Measurements from ENCODE around the gene COG2. TPM values are rescaled to one million over a fixed set of nuclear protein-coding genes. Genes with fewer than 3 reads are reported as not detected.
"Not testable (repeated sequence)": the region's sequence is repeated elsewhere in the genome, so short reads cannot be mapped to it uniquely, and the experiment has no call there.

The COG2 gene
- total RNA-seq, 1 donor from 2014 or later = 24.3 TPM

GRCh38 chr1:230651235-230651634 is 9.0 kb downstream of the COG2 start:
- Mint-ChIP-seq H3K36me3 (ENCODE audit: low read depth, unreplicated experiment) (no peaks in the 10 kb centered on the region), H3K4me3 (ENCODE audit: unreplicated experiment) (no peak overlapping the region), H3K9me3 (ENCODE audit: unreplicated experiment) (no peaks in the 10 kb centered on the region), H3K27me3 (ENCODE audit: unreplicated experiment) (no peaks in the 10 kb centered on the region), H3K4me1 (ENCODE audit: unreplicated experiment) (no peaks in the 10 kb centered on the region), H3K27ac (ENCODE audit: unreplicated experiment) (no peak overlapping the region)
- no peak for TF ChIP-seq CTCF (IDR thresholded peaks at IDR 0.05; ENCODE audit: unreplicated experiment)
- no peak for DNase-seq (ENCODE audit: low spot score)

GRCh38 chr1:230656719-230657118 is 14.4 kb downstream of the COG2 start:
- DNase-seq (ENCODE audit: low spot score); H3K9me3 Mint-ChIP-seq (ENCODE audit: unreplicated experiment); H3K27ac Mint-ChIP-seq (ENCODE audit: unreplicated experiment); H3K4me3 Mint-ChIP-seq (ENCODE audit: unreplicated experiment); H3K36me3 Mint-ChIP-seq (ENCODE audit: low read depth, unreplicated experiment); H3K27me3 Mint-ChIP-seq (ENCODE audit: unreplicated experiment); H3K4me1 Mint-ChIP-seq (ENCODE audit: unreplicated experiment): not testable (repeated sequence)

GRCh38 chr1:230658103-230658502 is 15.8 kb downstream of the COG2 start:
- not testable (repeated sequence) for H3K4me3 Mint-ChIP-seq (ENCODE audit: unreplicated experiment); H3K27ac Mint-ChIP-seq (ENCODE audit: unreplicated experiment); H3K36me3 Mint-ChIP-seq (ENCODE audit: low read depth, unreplicated experiment); H3K4me1 Mint-ChIP-seq (ENCODE audit: unreplicated experiment); H3K27me3 Mint-ChIP-seq (ENCODE audit: unreplicated experiment); DNase-seq (ENCODE audit: low spot score); H3K9me3 Mint-ChIP-seq (ENCODE audit: unreplicated experiment)

GRCh38 chr1:230658691-230659090 is 16.4 kb downstream of the COG2 start:
- Mint-ChIP-seq H3K27me3 (ENCODE audit: unreplicated experiment) (no peaks in the 10 kb centered on the region), H3K9me3 (ENCODE audit: unreplicated experiment) (no peaks in the 10 kb centered on the region), H3K4me3 (ENCODE audit: unreplicated experiment) (no peak overlapping the region), H3K4me1 (ENCODE audit: unreplicated experiment) (no peaks in the 10 kb centered on the region), H3K27ac (ENCODE audit: unreplicated experiment) (no peak overlapping the region), H3K36me3 (ENCODE audit: low read depth, unreplicated experiment) (no peaks in the 10 kb centered on the region)
- DNase-seq (ENCODE audit: low spot score) = no peak
- TF ChIP-seq CTCF (IDR thresholded peaks at IDR 0.05; ENCODE audit: unreplicated experiment) = no peak

GRCh38 chr1:230661976-230662375 is 19.7 kb downstream of the COG2 start:
- Mint-ChIP-seq H3K9me3 (ENCODE audit: unreplicated experiment) (no peaks in the 10 kb centered on the region), H3K27me3 (ENCODE audit: unreplicated experiment) (no peaks in the 10 kb centered on the region), H3K4me3 (ENCODE audit: unreplicated experiment) (no peak overlapping the region), H3K4me1 (ENCODE audit: unreplicated experiment) (no peaks in the 10 kb centered on the region), H3K27ac (ENCODE audit: unreplicated experiment) (no peak overlapping the region), H3K36me3 (ENCODE audit: low read depth, unreplicated experiment) (peaks cover 13% of the 10 kb centered on the region)
- TF ChIP-seq CTCF (IDR thresholded peaks at IDR 0.05; ENCODE audit: unreplicated experiment) = no peak
- no peak for DNase-seq (ENCODE audit: low spot score)

GRCh38 chr1:230668227-230668626 is 25.9 kb downstream of the COG2 start:
- Mint-ChIP-seq H3K36me3 (ENCODE audit: low read depth, unreplicated experiment) (peaks cover 30% of the 10 kb centered on the region), H3K4me1 (ENCODE audit: unreplicated experiment) (peaks cover 12% of the 10 kb centered on the region)

More at GRCh38 chr1:230668227-230668626, 25.9 kb downstream of the COG2 start:
- no peak for DNase-seq (ENCODE audit: low spot score)
- Mint-ChIP-seq H3K27ac (ENCODE audit: unreplicated experiment) (no peak overlapping the region), H3K9me3 (ENCODE audit: unreplicated experiment) (no peaks in the 10 kb centered on the region), H3K4me3 (ENCODE audit: unreplicated experiment) (no peak overlapping the region), H3K27me3 (ENCODE audit: unreplicated experiment) (peaks cover 4% of the 10 kb centered on the region)
- TF ChIP-seq CTCF (IDR thresholded peaks at IDR 0.05; ENCODE audit: unreplicated experiment) = no peak

All from endothelial cell (in vitro differentiated cells).